SK-N-SH (cell line): ENCODE data around the gene MCTP1. TPM values are rescaled to one million over a fixed set of nuclear protein-coding genes. Genes with fewer than 3 reads are reported as not detected.

ENCODE experiments used
- CTCF ChIA-PET: fragments of 300-600, 350-600 bp; formaldehyde crosslinking; extraction: SDS; loops from one replicate; lab custom pipeline; 2021; lab: Yijun Ruan, JAX
- POLR2A ChIA-PET: fragments of 350-600 bp; sonication (Branson Sonifier 250); formaldehyde crosslinking; extraction: SDS; loops from one replicate; lab custom pipeline; 2020; ENCODE audit warnings: antibody characterized with exemption, inconsistent platforms; lab: Yijun Ruan, JAX
- DNase-seq: peaks from one replicate; pipeline ENCODE4 v3.0.0; 2012
- H2AFZ ChIP-seq: fragments of 200-600 bp; sonication (generic); 2 replicates; pipeline ENCODE4 v1.8.1; 2016; ENCODE audit warnings: antibody characterized with exemption, mild to moderate bottlenecking, low read depth
- H3F3A ChIP-seq: fragments of 200-600 bp; sonication (generic); replicated peaks from 2 replicates; pipeline ENCODE3; 2016; ENCODE audit warnings: antibody characterized with exemption, mild to moderate bottlenecking; ENCODE audit not compliant: insufficient read depth
- H3K27ac ChIP-seq, 2 experiments: fragments of 200-500 bp in 1 of 2; fragments of 200-600 bp in 1 of 2; sonication (Bioruptor generic) in 1 of 2; sonication (generic), shearing (Covaris generic) in 1 of 2; 2 replicates each; pipeline versions ENCODE4 v1.5.1 to v1.6.1; 2014 to 2016; ENCODE audit warnings: low read depth in 2 of 2, inconsistent platforms in 1 of 2, low read length in 1 of 2, mild to moderate bottlenecking in 1 of 2, mixed read lengths in 1 of 2
- H3K27me3 ChIP-seq: fragments of 200-600 bp; sonication (generic), shearing (Covaris generic); 2 replicates; pipeline ENCODE4 v1.6.1; 2016; ENCODE audit warnings: mixed run types; ENCODE audit not compliant: insufficient read depth
- H3K36me3 ChIP-seq, 2 experiments: fragments of 200-500 bp in 1 of 2; fragments of 200-600 bp in 1 of 2; sonication (Bioruptor generic) in 1 of 2; sonication (generic) in 1 of 2; replicated peaks in 1 of 2; 2 replicates each; pipeline versions ENCODE3 to v1.5.1; 2014 to 2016; ENCODE audit warnings: low read length in 1 of 2, mild to moderate bottlenecking in 1 of 2; ENCODE audit not compliant: insufficient read depth in 2 of 2, control insufficient read depth in 1 of 2
- H3K4me1 ChIP-seq, 2 experiments: fragments of 200-500 bp in 1 of 2; fragments of 200-600 bp in 1 of 2; sonication (Bioruptor generic) in 1 of 2; sonication (generic), shearing (Covaris generic) in 1 of 2; 2 replicates each; pipeline versions ENCODE4 v1.5.1 to v1.6.1; 2014 to 2016; ENCODE audit warnings: low read depth in 1 of 2, low read length in 1 of 2, mixed run types in 1 of 2; ENCODE audit not compliant: insufficient read depth in 2 of 2, control insufficient read depth in 1 of 2
- H3K4me2 ChIP-seq: fragments of 200-600 bp; sonication (generic), shearing (Covaris generic); 2 replicates; pipeline ENCODE4 v1.6.1; 2017; ENCODE audit warnings: mixed run types
- H3K4me3 ChIP-seq, 2 experiments: fragments of 200-500 bp in 1 of 2; fragments of 200-600 bp in 1 of 2; sonication (Bioruptor generic) in 1 of 2; sonication (generic), shearing (Covaris generic) in 1 of 2; 2 replicates each; pipeline versions ENCODE4 v1.5.1 to v1.8.1; 2014 to 2016; ENCODE audit warnings: low read depth in 2 of 2, inconsistent platforms in 1 of 2, low read length in 1 of 2, mild to moderate bottlenecking in 1 of 2, mixed read lengths in 1 of 2, moderate library complexity in 1 of 2
- H3K79me2 ChIP-seq: fragments of 200-600 bp; sonication (generic); 2 replicates; pipeline ENCODE4 v1.8.1; 2017; ENCODE audit warnings: mild to moderate bottlenecking; ENCODE audit not compliant: insufficient read depth
- H3K9ac ChIP-seq: fragments of 200-600 bp; sonication (generic); 2 replicates; pipeline ENCODE4 v1.6.1; 2017; ENCODE audit warnings: mixed run types
- H3K9me2 ChIP-seq: fragments of 200-600 bp; sonication (generic); 2 replicates; pipeline ENCODE4 v1.6.1; 2017; ENCODE audit warnings: mixed run types
- H3K9me3 ChIP-seq: fragments of 200-600 bp; sonication (generic); 2 replicates; pipeline ENCODE4 v1.6.1; 2017; ENCODE audit warnings: mixed run types, mild to moderate bottlenecking, moderate library complexity
- H4K20me1 ChIP-seq: fragments of 200-600 bp; sonication (generic); 2 replicates; pipeline ENCODE4 v1.6.1; 2017; ENCODE audit warnings: mild to moderate bottlenecking, mixed run types; ENCODE audit not compliant: insufficient read depth
- CHD2 ChIP-seq: fragments of 150-350 bp; IDR thresholded peaks from 2 replicates; pipeline ENCODE4 v1.6.1; 2018; ENCODE audit warnings: low read length; ENCODE audit not compliant: partially characterized antibody
- CTCF ChIP-seq: fragments of 200-600 bp; sonication (generic); IDR thresholded peaks from 2 replicates; pipeline ENCODE4 v1.6.1; 2017; ENCODE audit warnings: antibody characterized with exemption, mild to moderate bottlenecking, moderate library complexity
- EZH2phosphoT487 ChIP-seq: fragments of 200-600 bp; sonication (generic); IDR thresholded peaks from 2 replicates; pipeline ENCODE4 v1.6.1; 2017; ENCODE audit warnings: low read depth, mixed run types, mild to moderate bottlenecking, antibody characterized with exemption, moderate library complexity, borderline replicate concordance
- GABPA ChIP-seq: IDR thresholded peaks from 2 replicates; pipeline ENCODE4 v1.4.0; 2012; ENCODE audit warnings: low read depth, mild to moderate bottlenecking
- IRF3 ChIP-seq: fragments of 150-350 bp; IDR thresholded peaks from 2 replicates; pipeline ENCODE4 v1.6.1; 2016; ENCODE audit warnings: mild to moderate bottlenecking, low read depth, low read length
- NRF1 ChIP-seq: IDR thresholded peaks from 2 replicates; pipeline ENCODE4 v1.6.1; 2012; ENCODE audit warnings: low read depth, mild to moderate bottlenecking, low read length
- PBX3 ChIP-seq: IDR thresholded peaks from 2 replicates; pipeline ENCODE4; 2012
- POLR2AphosphoS5 ChIP-seq: IDR thresholded peaks from 2 replicates; pipeline ENCODE4 v1.6.1; 2012; ENCODE audit warnings: low read depth, low read length
- RAD21 ChIP-seq: IDR thresholded peaks from 2 replicates; pipeline ENCODE4 v1.6.1; 2012; ENCODE audit warnings: mild to moderate bottlenecking, low read length
- RCOR1 ChIP-seq: fragments of 150-350 bp; IDR thresholded peaks from 2 replicates; pipeline ENCODE4 v1.6.1; 2017; ENCODE audit warnings: antibody characterized with exemption, low read length
- TCF12 ChIP-seq: IDR thresholded peaks from 2 replicates; pipeline ENCODE4 v1.4.0; 2012
- USF1 ChIP-seq: IDR thresholded peaks from 2 replicates; pipeline ENCODE4 v1.4.0; 2012; ENCODE audit warnings: low read depth, borderline replicate concordance
- whole genome bisulfite sequencing: methylation state at CpG from one replicate; pipeline ENCODE4 v1.1.6; 2017; ENCODE audit warnings: low lambda C conversion rate; 5-methylcytosine and 5-hydroxymethylcytosine counted together
- polyA plus RNA-seq, 3 experiments: library from polyadenylated mRNA; depleted of rRNA; stranded (reverse); fragments of >200 nt; gene quantifications; 2 replicates each; pipeline ENCODE4 v1.2.3, GENCODE V29; 2012

MCTP1 gene
- polyA plus RNA-seq, 1 of the 3 experiments (the other 2 are of a cell fraction): 0.53 TPM

GRCh38 chr5:95155888-95156287, 129.0 kb downstream of the MCTP1 start:
- TF ChIP-seq EZH2phosphoT487: no peak
- TF ChIP-seq TCF12: no peak
- TF ChIP-seq RCOR1: no peak
- no peak for TF ChIP-seq CHD2
- TF ChIP-seq USF1: no peak
- no peak for TF ChIP-seq CTCF
- Histone ChIP-seq H3F3A (no peaks in the 10 kb centered on the region), H3K9me2 (no peaks in the 10 kb centered on the region), H3K4me2 (no peak overlapping the region), H4K20me1 (no peaks in the 10 kb centered on the region), H3K79me2 (no peaks in the 10 kb centered on the region), H3K36me3 (no peaks in the 10 kb centered on the region), H3K27me3 (no peaks in the 10 kb centered on the region; the same call in 1 of the 2 replicates), H3K9ac (no peak overlapping the region), H3K9me3 (no peaks in the 10 kb centered on the region), H3K4me3 (no peak overlapping the region), H2AFZ (no peak overlapping the region), H3K27ac (no peak overlapping the region), H3K4me1 (no peaks in the 10 kb centered on the region)
- ChIA-PET CTCF (no interaction called here), POLR2A (no interaction called here)
- no peak for DNase-seq
- 21% methylated on average over 2 of the region's 2 CpGs for WGBS

GRCh38 chr5:95153511-95153910, 131.4 kb downstream of the MCTP1 start:
- DNase-seq: no peak
- POLR2A ChIA-PET: no interaction called here

More at GRCh38 chr5:95153511-95153910, 131.4 kb downstream of the MCTP1 start:
- 0 out of 2 replicates have a peak overlapping the region, but pooled peaks have one; percentile 6 for H2AFZ ChIP-seq
- H3K9me2 ChIP-seq: no peaks in the 10 kb centered on the region
- WGBS: 2% methylated on average over 2 of the region's 2 CpGs
- no peaks in the 10 kb centered on the region for H3K9me3 ChIP-seq
- TF ChIP-seq POLR2AphosphoS5 (no peak), CTCF (no peak), PBX3 (no peak), IRF3 (no peak), TCF12 (no peak), RAD21 (no peak), NRF1 (no peak), GABPA (no peak)
- TF ChIP-seq, all 33 proteins: peak for 0
- Histone ChIP-seq H3K4me3 (no peak overlapping the region), H3K27ac (no peak overlapping the region), H4K20me1 (no peaks in the 10 kb centered on the region), H3K36me3 (no peaks in the 10 kb centered on the region), H3K9ac (no peak overlapping the region), H3F3A (no peaks in the 10 kb centered on the region), H3K27me3 (no peaks in the 10 kb centered on the region; the same call in 1 of the 2 replicates), H3K79me2 (no peaks in the 10 kb centered on the region), H3K4me1 (no peaks in the 10 kb centered on the region), H3K4me2 (no peak overlapping the region)
- CTCF ChIA-PET: no interaction called here
